Islet of Langerhans (tissue), 1 donor: Measurements from ENCODE around the gene GAREM1.
A peak's percentile ranks its signal among the peaks of the same experiment; 100 is the strongest.
"Not testable (repeated sequence)": the region's sequence is repeated elsewhere in the genome, so short reads cannot be mapped to it uniquely, and the experiment has no call there.

Experiments used
- FAIRE-seq: peaks from one replicate; lab custom pipeline; 2011; peaks lifted over from hg19 to GRCh38; lab: Jason Lieb, UNC

The GAREM1 gene

GRCh38 chr18:32324181-32324580, 146.5 kb downstream of the GAREM1 start:
- no peak for FAIRE-seq

- FAIRE-seq = no peak
Observed at GRCh38 chr18:32321826-32322225, 148.9 kb downstream of the GAREM1 start.

- no peak for FAIRE-seq
Observed at GRCh38 chr18:32319084-32319483, 151.6 kb downstream of the GAREM1 start.

- no peak for FAIRE-seq
Observed at GRCh38 chr18:32318581-32318980, 152.1 kb downstream of the GAREM1 start.

- FAIRE-seq = no peak
Observed at GRCh38 chr18:32317651-32318050, 153.0 kb downstream of the GAREM1 start.

GRCh38 chr18:32315881-32316280, 154.8 kb downstream of the GAREM1 start:
- FAIRE-seq = no peak

GRCh38 chr18:32310774-32311173, 159.9 kb downstream of the GAREM1 start:
- FAIRE-seq = no peak

- FAIRE-seq = no peak
Observed at GRCh38 chr18:32310101-32310500, 160.6 kb downstream of the GAREM1 start.

GRCh38 chr18:32308493-32309120, 162.1 kb downstream of the GAREM1 start:
- peak; percentile 5 for FAIRE-seq

GRCh38 chr18:32303400-32303799, 167.3 kb downstream of the GAREM1 start:
- FAIRE-seq = no peak

- no peak for FAIRE-seq
Observed at GRCh38 chr18:32302806-32303205, 167.9 kb downstream of the GAREM1 start.

GRCh38 chr18:32301976-32302743, 168.5 kb downstream of the GAREM1 start:
- peak; percentile 93 for FAIRE-seq

- no peak for FAIRE-seq
Observed at GRCh38 chr18:32301361-32301760, 169.3 kb downstream of the GAREM1 start.

GRCh38 chr18:32300914-32301313, 169.8 kb downstream of the GAREM1 start:
- peak; percentile 24 for FAIRE-seq

GRCh38 chr18:32299484-32299883, 171.2 kb downstream of the GAREM1 start:
- no peak for FAIRE-seq

GRCh38 chr18:32298171-32298667, 172.5 kb downstream of the GAREM1 start:
- FAIRE-seq = peak; percentile 36

- no peak for FAIRE-seq
Observed at GRCh38 chr18:32297579-32298170, 173.0 kb downstream of the GAREM1 start.

- no peak for FAIRE-seq
Observed at GRCh38 chr18:32296851-32297250, 173.8 kb downstream of the GAREM1 start.

GRCh38 chr18:32295604-32296003, 175.1 kb downstream of the GAREM1 start:
- peak; percentile 70 for FAIRE-seq

- no peak for FAIRE-seq
Observed at GRCh38 chr18:32293107-32293506, 177.6 kb downstream of the GAREM1 start.

GRCh38 chr18:32291623-32292022, 179.1 kb downstream of the GAREM1 start:
- not testable (repeated sequence) for FAIRE-seq

- FAIRE-seq = no peak
Observed at GRCh38 chr18:32290810-32291209, 179.9 kb downstream of the GAREM1 start.

GRCh38 chr18:32289483-32290075, 181.1 kb downstream of the GAREM1 start:
- peak; percentile 64 for FAIRE-seq
